Thyroid gland (tissue), 4 donors: ENCODE results near the gene TIPIN.

Experiments
- POLR2A ChIP-seq, 2 donors: fragments of 450-650 bp; IDR thresholded peaks; one replicate each; pipeline ENCODE4 v1.6.1; 2017; ENCODE audit warnings: antibody characterized with exemption in 2 of 2, mild to moderate bottlenecking in 2 of 2, moderate library complexity in 1 of 2
- TF ChIP-seq, protein P1 (sequence below), 6 experiments: fragments of 200-600 bp in 3 of 6; fragments of 450-650 bp in 3 of 6; sonication (generic) in 3 of 6; IDR thresholded peaks; one replicate each; pipeline ENCODE4 v1.5.1; 2016 to 2019; ENCODE audit warnings: antibody characterized with exemption in 6 of 6, mild to moderate bottlenecking in 2 of 6, inconsistent platforms in 1 of 6, moderate library complexity in 1 of 6

DNA sequence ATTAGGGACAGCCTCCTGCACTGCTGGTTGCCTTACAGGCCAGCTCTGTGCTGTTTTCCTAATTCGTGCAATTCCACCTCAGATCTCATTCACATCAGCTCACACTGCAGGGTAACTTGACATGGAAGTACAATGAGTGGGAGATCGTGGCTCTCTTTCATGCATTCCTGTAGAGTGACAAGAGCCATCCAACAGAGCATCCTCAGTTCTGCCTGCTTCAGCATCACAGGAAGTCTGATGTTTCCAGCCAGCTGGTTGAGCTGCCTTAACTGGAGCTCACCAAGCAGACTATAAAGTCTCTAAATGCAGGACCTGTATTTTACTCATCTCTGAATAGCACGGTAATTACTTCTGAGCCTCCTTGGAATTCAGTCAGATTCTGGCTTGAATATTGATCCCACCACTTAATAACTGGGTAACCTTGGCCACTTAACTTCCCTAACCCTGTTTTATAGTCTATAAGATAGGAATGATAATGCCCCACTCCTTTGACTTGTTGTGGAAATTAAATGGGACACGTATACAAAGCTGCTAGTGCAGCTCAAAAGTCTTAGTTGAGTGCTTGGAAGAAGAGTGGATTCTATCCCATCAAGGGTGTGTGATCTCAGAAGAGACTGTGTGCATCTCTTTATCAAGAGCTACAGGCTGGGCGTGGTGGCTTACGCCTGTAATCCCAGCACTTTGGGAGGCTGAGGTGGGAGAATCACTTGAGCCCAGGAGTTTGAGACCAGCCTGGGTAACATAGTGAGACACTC is 64.5 kb downstream of the TIPIN start:
- TF ChIP-seq, protein P1, sequence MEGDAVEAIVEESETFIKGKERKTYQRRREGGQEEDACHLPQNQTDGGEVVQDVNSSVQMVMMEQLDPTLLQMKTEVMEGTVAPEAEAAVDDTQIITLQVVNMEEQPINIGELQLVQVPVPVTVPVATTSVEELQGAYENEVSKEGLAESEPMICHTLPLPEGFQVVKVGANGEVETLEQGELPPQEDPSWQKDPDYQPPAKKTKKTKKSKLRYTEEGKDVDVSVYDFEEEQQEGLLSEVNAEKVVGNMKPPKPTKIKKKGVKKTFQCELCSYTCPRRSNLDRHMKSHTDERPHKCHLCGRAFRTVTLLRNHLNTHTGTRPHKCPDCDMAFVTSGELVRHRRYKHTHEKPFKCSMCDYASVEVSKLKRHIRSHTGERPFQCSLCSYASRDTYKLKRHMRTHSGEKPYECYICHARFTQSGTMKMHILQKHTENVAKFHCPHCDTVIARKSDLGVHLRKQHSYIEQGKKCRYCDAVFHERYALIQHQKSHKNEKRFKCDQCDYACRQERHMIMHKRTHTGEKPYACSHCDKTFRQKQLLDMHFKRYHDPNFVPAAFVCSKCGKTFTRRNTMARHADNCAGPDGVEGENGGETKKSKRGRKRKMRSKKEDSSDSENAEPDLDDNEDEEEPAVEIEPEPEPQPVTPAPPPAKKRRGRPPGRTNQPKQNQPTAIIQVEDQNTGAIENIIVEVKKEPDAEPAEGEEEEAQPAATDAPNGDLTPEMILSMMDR (IDR thresholded peaks at IDR 0.05), result no peak
- TF ChIP-seq POLR2A (IDR thresholded peaks at IDR 0.05), result no peak
